Measurements from ENCODE around the gene AHCTF1. TPM values are rescaled to one million over a fixed set of nuclear protein-coding genes. Genes with fewer than 3 reads are reported as not detected.
"Not testable (repeated sequence)": the region's sequence is repeated elsewhere in the genome, so short reads cannot be mapped to it uniquely, and the experiment has no call there.

AHCTF1 gene
- total and polyA plus RNA-seq, 2 of the 8 experiments (the other 6 are each of a cell fraction or from before 2014, with no cell fraction given): 7.9 to 44.5 TPM

DNA sequence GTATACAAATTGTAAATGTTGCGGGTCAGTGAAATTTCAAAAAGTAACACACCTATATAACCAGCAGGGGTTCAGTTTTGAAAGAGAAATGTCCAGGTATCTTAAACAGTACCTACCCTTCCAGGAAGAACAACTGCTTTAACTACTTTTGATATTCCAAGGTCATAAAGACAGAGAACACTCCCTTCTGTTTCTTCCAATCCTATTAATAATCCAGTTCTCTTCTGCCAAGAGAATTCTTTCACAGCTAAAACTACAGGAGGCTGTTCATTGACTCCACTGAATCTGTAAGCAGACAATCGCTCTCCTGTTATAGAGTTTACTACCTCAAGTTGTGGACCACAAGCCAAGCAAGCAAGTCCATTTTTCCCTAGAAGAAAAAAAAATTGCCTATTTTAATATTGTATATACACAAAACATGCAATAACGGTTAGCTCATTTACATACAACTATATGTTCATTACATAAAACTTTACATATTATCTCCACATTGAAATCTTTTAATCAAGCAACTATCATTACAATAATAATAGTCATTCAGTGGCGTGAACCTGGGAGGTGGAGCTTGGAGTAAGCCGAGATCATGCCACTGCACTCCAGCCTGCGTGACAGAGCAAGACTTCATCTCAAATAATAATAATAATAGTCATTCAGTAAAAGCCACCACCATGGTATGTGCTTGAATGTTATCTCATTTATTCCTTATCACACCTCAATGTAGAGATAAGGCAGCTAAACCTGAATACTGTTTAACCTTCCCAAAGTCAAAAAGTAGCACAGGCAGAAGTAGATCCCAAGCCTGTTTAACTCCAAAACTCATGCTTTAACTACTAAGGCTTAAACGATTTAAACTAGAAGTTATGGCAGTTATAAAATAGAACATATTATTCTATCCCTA is 15.5 kb downstream of the AHCTF1 start:
- H2AK5ac ChIP-seq (ENCODE audit: low read depth, low read length); H4K91ac ChIP-seq (replicated peaks; ENCODE audit: insufficient read length, low read length); H4K5ac ChIP-seq (ENCODE audit: insufficient read length, low read depth, low read length); H4K8ac ChIP-seq (ENCODE audit: extremely low read depth, insufficient read depth, low read length); H2AFZ ChIP-seq (ENCODE audit: low read length); H2BK12ac ChIP-seq (ENCODE audit: low read depth, low read length); DNase-seq (ENCODE audit: low read depth in 1 of 2, low spot score in 2 of 2); H2BK15ac ChIP-seq (ENCODE audit: low read length); H3K4me1 ChIP-seq (replicated peaks in 1 of 4; ENCODE audit: control insufficient read depth in 3 of 4, insufficient read depth in 4 of 4, low read length in 3 of 4); H3K79me1 ChIP-seq (ENCODE audit: low read depth, low read length); H3K4me2 ChIP-seq (ENCODE audit: insufficient read depth in 1 of 2, low read depth in 2 of 2, low read length in 2 of 2); H3K23me2 ChIP-seq (ENCODE audit: low read depth, low read length); H3K9ac ChIP-seq (replicated peaks in 1 of 4; ENCODE audit: extremely low read depth in 1 of 4, low read depth in 3 of 4, low read length in 3 of 4); H2BK20ac ChIP-seq (ENCODE audit: low read length); H3K14ac ChIP-seq (ENCODE audit: insufficient read length); H3K4me3 ChIP-seq (ENCODE audit: extremely low read depth in 1 of 4, insufficient read depth in 2 of 4, low read depth in 3 of 4, low read length in 4 of 4); H3K56ac ChIP-seq (replicated peaks; ENCODE audit: insufficient read length, low read depth, low read length); H3K27me3 ChIP-seq (replicated peaks in 1 of 4; ENCODE audit: control insufficient read depth in 3 of 4, extremely low read depth in 1 of 4, insufficient read depth in 3 of 4, low read length in 3 of 4); H2BK5ac ChIP-seq (ENCODE audit: low read depth, low read length); H3K23ac ChIP-seq (ENCODE audit: insufficient read length); POLR2A ChIA-PET (ENCODE audit: partially characterized antibody); H4K20me1 ChIP-seq (replicated peaks in 1 of 2; ENCODE audit: control insufficient read depth in 1 of 2, insufficient read depth in 2 of 2, low read length in 2 of 2); H2BK120ac ChIP-seq (replicated peaks; ENCODE audit: low read depth, low read length); H3K27ac ChIP-seq (ENCODE audit: low read depth, low read length); H3K9me3 ChIP-seq (ENCODE audit: insufficient read depth in 2 of 2, low read depth in 1 of 2, low read length in 1 of 2); H3K18ac ChIP-seq (ENCODE audit: extremely low read depth, low read length); FAIRE-seq; H3K4ac ChIP-seq (replicated peaks; ENCODE audit: insufficient read length, low read depth, low read length): not testable (repeated sequence)
- peaks cover 2 to 44% (median 14%) of the 10 kb centered on the region in 4 experiments; a peak in 7 of 8 replicates for H3K36me3 ChIP-seq (ENCODE audit: control insufficient read depth in 2 of 4, insufficient read depth in 4 of 4, low read length in 3 of 4)
- 92% methylated on average over 7 of the region's 7 CpGs; no CpG with 5 or more reads in 1 of the 2 experiments for WGBS, 2 experiments (ENCODE audit: extremely low coverage in 1 of 2, insufficient coverage in 1 of 2, insufficient read length in 1 of 2, insufficient replicate concordance in 2 of 2, low coverage in 1 of 2, low lambda C conversion rate in 2 of 2, missing lambda C conversion rate in 1 of 2)
- CTCF ChIA-PET (ENCODE audit: partially characterized antibody): interaction anchor here (1.3 to 2.2 kb wide), 2 partner anchors 10 to 55 kb away, joined by 5 read pairs; no protein-coding TSS in a partner anchor
- H3K79me2 ChIP-seq (ENCODE audit: control insufficient read depth in 1 of 2, insufficient read depth in 2 of 2, low read length in 2 of 2): peaks cover 0 to 47% of the 10 kb centered on the region in 2 experiments; a peak in 2 of 4 replicates
